GM18526 (cell line): ENCODE measurements around the gene PEMT.

ENCODE experiments used
- POLR2A ChIP-seq: IDR thresholded peaks from 3 replicates; pipeline ENCODE4 v1.6.1; 2011; ENCODE audit not compliant: insufficient read length; ENCODE audit errors: extremely low read depth

PEMT gene, protein sequence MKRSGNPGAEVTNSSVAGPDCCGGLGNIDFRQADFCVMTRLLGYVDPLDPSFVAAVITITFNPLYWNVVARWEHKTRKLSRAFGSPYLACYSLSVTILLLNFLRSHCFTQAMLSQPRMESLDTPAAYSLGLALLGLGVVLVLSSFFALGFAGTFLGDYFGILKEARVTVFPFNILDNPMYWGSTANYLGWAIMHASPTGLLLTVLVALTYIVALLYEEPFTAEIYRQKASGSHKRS

GRCh38 chr17:17591355-17592298 lies at the start of gene PEMT:
Gene PEMT (minus strand): TSS chr17:17591708. CDS start chr17:17591626, 82 bp downstream.
- TF ChIP-seq POLR2A: peak; percentile 83

DNA sequence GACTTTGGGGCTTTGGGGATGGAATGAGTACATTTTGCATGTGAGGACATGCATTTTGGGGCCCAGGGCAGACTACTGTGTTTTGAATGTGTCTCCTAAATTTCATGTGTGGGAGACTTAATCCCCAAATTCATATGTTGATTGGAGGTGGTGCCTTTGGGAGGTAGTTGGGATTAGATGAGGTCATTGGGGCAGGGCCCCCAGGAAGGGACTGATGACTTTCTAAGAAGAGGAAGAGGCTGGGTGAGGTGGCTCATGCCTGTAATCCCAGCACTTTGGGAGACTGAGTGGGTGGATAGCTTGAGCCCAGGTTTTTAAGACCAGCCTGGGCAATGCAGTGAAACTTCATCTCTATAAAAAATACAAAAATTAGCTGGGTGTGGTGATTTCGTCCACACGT lies 47.0 kb upstream of the PEMT start:
- no peak for TF ChIP-seq POLR2A

GRCh38 chr17:17636272-17636885 lies 44.9 kb upstream of the PEMT start:
- no peak for TF ChIP-seq POLR2A

- no peak for TF ChIP-seq POLR2A
Measured at GRCh38 chr17:17635126-17635525, 43.6 kb upstream of the PEMT start.

DNA sequence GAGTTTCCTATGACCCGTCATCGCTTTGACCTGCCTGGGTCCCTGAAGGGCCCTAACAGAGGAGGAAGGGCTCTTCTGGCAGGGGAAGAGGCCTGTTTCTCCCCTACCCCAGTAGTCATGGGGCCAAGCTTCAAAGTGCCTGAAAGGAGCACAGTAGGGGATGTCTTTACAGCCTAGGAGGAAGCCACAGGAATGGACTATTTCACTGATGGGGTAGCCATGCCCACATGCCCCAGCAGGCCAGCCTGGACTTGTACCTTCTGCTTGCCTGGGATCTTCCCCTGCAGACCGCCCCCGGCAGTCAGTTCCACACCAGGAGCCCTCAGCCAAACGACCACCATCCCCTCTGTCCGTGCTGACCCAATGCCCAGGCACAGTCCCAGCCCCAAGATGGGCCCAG lies 41.8 kb upstream of the PEMT start:
- TF ChIP-seq POLR2A: no peak

DNA sequence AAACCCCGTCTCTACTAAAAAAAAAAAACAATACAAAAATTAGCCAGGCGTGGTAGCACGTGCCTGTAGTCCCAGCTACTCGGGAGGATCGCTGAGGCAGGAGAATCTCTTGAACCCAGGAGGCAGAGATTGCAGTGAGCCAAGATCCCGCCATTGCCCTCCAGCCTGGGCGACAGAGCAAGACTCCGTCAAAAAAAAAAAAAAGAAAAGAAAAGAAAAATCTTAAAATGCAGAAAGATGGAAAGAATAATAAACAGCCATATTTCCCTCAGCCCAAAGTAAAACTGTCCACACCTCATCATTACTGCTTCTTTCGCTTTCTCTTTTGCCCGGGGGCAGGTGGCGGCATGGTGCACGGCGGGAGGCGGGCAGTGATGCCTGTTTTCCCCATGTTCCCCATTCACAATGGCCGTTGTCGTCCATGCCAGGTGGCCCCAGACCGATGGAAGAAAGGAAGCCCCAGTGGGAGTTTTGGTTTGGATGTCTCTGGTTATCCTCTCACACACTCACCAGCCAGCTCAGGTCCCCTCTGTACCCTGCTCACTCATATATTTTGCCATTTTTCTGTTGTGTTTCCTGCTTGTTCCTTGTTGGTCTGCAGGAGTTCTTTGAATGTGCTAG lies 37.0 kb upstream of the PEMT start:
- TF ChIP-seq POLR2A: no peak

DNA sequence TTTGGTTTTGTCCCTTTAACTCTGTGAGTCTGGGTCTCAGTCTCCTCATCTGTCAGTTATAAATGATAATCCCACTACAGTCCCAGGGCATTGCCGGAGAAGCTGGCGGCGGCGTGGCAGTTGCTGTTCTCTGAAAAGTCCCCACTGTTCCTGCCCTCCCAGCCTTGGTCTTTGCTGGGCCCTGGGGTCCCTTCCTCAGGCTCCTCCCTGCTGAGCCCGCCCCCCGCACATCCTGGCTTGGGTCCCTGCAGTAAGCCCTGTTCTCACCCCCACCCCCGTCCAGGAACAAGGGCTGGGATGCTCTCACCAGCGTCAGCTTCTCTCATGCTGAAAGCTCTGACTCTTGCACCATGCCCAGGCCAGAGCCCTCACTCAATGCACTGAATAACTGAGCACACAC lies 35.3 kb upstream of the PEMT start:
- TF ChIP-seq POLR2A: no peak

- no peak for TF ChIP-seq POLR2A
Measured at GRCh38 chr17:17626151-17626805, 34.8 kb upstream of the PEMT start.

GRCh38 chr17:17624741-17625140 lies 33.2 kb upstream of the PEMT start:
- TF ChIP-seq POLR2A: no peak

GRCh38 chr17:17623904-17624303 lies 32.4 kb upstream of the PEMT start:
- no peak for TF ChIP-seq POLR2A

DNA sequence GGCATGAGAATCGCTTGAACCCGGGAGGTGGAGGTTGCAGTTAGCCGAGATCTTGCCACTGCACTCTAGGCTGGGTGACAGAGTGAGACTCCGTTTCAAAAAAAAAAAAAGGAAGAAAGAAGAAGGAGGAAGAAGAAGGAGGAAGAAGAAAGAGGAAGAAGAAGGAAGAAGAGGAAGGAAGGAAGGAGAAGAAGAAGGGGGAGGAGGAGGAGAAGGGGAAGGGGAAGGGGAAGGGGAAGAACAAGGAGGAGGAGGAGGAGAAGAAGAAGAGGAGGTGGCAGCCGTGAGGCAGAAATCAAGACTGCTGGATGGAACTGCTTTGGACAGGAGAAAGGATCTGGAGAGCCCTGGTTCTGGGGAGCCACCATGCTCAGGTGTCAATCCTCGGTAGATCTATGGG lies 29.7 kb upstream of the PEMT start:
- TF ChIP-seq POLR2A: no peak

DNA sequence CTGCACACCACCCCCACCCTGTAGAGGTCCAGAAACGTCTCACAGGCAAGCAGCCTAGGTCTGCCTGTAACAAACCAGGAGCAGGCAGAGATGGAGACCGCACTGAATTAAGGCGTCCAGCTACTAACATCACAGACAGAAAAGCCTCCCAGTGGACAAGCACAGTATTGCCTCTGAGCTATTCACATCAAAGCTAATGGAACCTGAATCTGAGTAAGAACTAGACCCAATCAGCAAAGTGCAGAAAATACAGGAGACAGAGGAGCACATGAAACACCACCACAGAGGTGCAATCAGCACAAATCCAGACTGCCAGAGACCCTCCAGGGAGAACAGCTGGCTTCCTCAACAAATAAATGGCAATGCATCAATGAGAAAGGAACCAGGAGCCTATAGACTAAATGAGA lies 22.2 kb upstream of the PEMT start:
- TF ChIP-seq POLR2A: no peak

- TF ChIP-seq POLR2A: no peak
Measured at GRCh38 chr17:17612085-17613022, 20.8 kb upstream of the PEMT start.

DNA sequence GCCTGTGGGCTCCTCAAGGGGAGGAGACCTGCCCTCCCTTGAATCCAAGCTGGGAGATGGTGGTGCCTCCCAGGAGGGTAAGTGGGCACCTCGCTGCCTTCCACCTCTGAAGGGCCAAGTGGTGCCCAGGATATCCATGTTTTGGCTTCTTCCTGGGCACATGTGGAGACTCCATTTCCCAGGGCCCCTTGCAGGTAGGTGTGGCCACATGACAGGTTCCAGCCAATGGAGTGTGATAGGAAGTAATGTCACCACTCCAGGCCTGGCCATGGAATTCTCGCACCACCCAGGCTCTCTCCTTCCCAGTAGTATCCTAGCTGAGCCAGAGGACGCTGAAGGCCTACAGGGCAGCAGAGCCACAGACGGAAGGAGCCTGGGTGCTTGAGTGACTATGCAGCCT lies 17.6 kb upstream of the PEMT start:
- TF ChIP-seq POLR2A: no peak

GRCh38 chr17:17606416-17607000 lies 15.0 kb upstream of the PEMT start:
- no peak for TF ChIP-seq POLR2A
